ENCODE measurements around the gene AADACL4.

Gene AADACL4

GRCh38 chr1:12706061-12706460, 62.2 kb downstream of the AADACL4 start:
- no peak overlapping the region for H3K27ac ChIP-seq (ENCODE audit: insufficient read depth in 1 of 2, low read depth in 1 of 2, low read length in 2 of 2, poor library complexity in 1 of 2, severe bottlenecking in 2 of 2)
- H3K36me3 ChIP-seq (ENCODE audit: control insufficient read depth in 4 of 4, insufficient read depth in 4 of 4, low read length in 3 of 4) = no peaks in the 10 kb centered on the region
- no peak for DNase-seq
- H3K27me3 ChIP-seq (replicated peaks in 2 of 5; ENCODE audit: control insufficient read depth in 4 of 5, insufficient read depth in 5 of 5, low read length in 4 of 5) = peaks cover 0 to 3% (median 0%) of the 10 kb centered on the region in 5 experiments
- H3K4me1 ChIP-seq (ENCODE audit: control extremely low read depth in 1 of 4, control insufficient read depth in 4 of 4, insufficient read depth in 4 of 4, low read length in 3 of 4) = no peaks in the 10 kb centered on the region
- ChIA-PET POLR2A (no interaction called here), CTCF (no interaction called here)
- peaks cover 0 to 15% (median 11%) of the 10 kb centered on the region in 5 experiments for H3K9me3 ChIP-seq (ENCODE audit: control extremely low read depth in 1 of 5, control insufficient read depth in 4 of 5, insufficient read depth in 2 of 5, low read depth in 1 of 5, low read length in 4 of 5)
- 100% methylated on average over 2 of the region's 3 CpGs for WGBS (ENCODE audit: insufficient coverage)
- no peak overlapping the region for H3K4me3 ChIP-seq (ENCODE audit: control insufficient read depth in 1 of 7, extremely low read depth in 1 of 7, insufficient read depth in 4 of 7, low read depth in 2 of 7, low read length in 6 of 7)

- ChIA-PET POLR2A (no interaction called here), CTCF (no interaction called here)
- H3K9me3 ChIP-seq (ENCODE audit: control extremely low read depth in 1 of 5, control insufficient read depth in 4 of 5, insufficient read depth in 2 of 5, low read depth in 1 of 5, low read length in 4 of 5) = peaks cover 0 to 10% (median 6%) of the 10 kb centered on the region in 5 experiments
- H3K27ac ChIP-seq (ENCODE audit: insufficient read depth in 1 of 2, low read depth in 1 of 2, low read length in 2 of 2, poor library complexity in 1 of 2, severe bottlenecking in 2 of 2) = no peak overlapping the region
- no peaks in the 10 kb centered on the region for H3K36me3 ChIP-seq (ENCODE audit: control insufficient read depth in 4 of 4, insufficient read depth in 4 of 4, low read length in 3 of 4)
- H3K4me1 ChIP-seq (ENCODE audit: control extremely low read depth in 1 of 4, control insufficient read depth in 4 of 4, insufficient read depth in 4 of 4, low read length in 3 of 4) = no peaks in the 10 kb centered on the region
- 100% methylated on average over 1 of the region's 4 CpGs for WGBS (ENCODE audit: insufficient coverage)
- no peak for DNase-seq
- H3K4me3 ChIP-seq (ENCODE audit: control insufficient read depth in 1 of 7, extremely low read depth in 1 of 7, insufficient read depth in 4 of 7, low read depth in 2 of 7, low read length in 6 of 7) = no peak overlapping the region
- peaks cover 0 to 3% (median 0%) of the 10 kb centered on the region in 5 experiments for H3K27me3 ChIP-seq (replicated peaks in 2 of 5; ENCODE audit: control insufficient read depth in 4 of 5, insufficient read depth in 5 of 5, low read length in 4 of 5)
Measured at GRCh38 chr1:12708396-12709090, 64.7 kb downstream of the AADACL4 start.

- ChIA-PET CTCF (no interaction called here), POLR2A (no interaction called here)
- no peak for DNase-seq
- Histone ChIP-seq H3K27ac (ENCODE audit: insufficient read depth in 1 of 2, low read depth in 1 of 2, low read length in 2 of 2, poor library complexity in 1 of 2, severe bottlenecking in 2 of 2) (no peak overlapping the region), H3K27me3 (replicated peaks in 2 of 5; ENCODE audit: control insufficient read depth in 4 of 5, insufficient read depth in 5 of 5, low read length in 4 of 5) (peaks cover 0 to 3% (median 0%) of the 10 kb centered on the region in 5 experiments), H3K4me1 (ENCODE audit: control extremely low read depth in 1 of 4, control insufficient read depth in 4 of 4, insufficient read depth in 4 of 4, low read length in 3 of 4) (no peaks in the 10 kb centered on the region), H3K36me3 (ENCODE audit: control insufficient read depth in 4 of 4, insufficient read depth in 4 of 4, low read length in 3 of 4) (no peaks in the 10 kb centered on the region), H3K9me3 (ENCODE audit: control extremely low read depth in 1 of 5, control insufficient read depth in 4 of 5, insufficient read depth in 2 of 5, low read depth in 1 of 5, low read length in 4 of 5) (peaks cover 0 to 5% (median under 1%) of the 10 kb centered on the region in 5 experiments), H3K4me3 (ENCODE audit: control insufficient read depth in 1 of 7, extremely low read depth in 1 of 7, insufficient read depth in 4 of 7, low read depth in 2 of 7, low read length in 6 of 7) (no peak overlapping the region)
- 71% methylated on average over 1 of the region's 1 CpG for WGBS (ENCODE audit: insufficient coverage)
Measured at GRCh38 chr1:12709091-12709491, 65.2 kb downstream of the AADACL4 start.

GRCh38 chr1:12709696-12710095, 65.8 kb downstream of the AADACL4 start:
- H3K27ac ChIP-seq (ENCODE audit: insufficient read depth in 1 of 2, low read depth in 1 of 2, low read length in 2 of 2, poor library complexity in 1 of 2, severe bottlenecking in 2 of 2) = no peak overlapping the region

GRCh38 chr1:12711536-12711935, 67.7 kb downstream of the AADACL4 start:
- H3K9me3 ChIP-seq (ENCODE audit: control extremely low read depth in 1 of 5, control insufficient read depth in 4 of 5, insufficient read depth in 2 of 5, low read depth in 1 of 5, low read length in 4 of 5) = no peaks in the 10 kb centered on the region
- CTCF ChIA-PET = interaction anchor here (1.1 kb wide), 1 partner anchor 11 kb away, joined by 3 read pairs; no protein-coding TSS in a partner anchor
- no peak overlapping the region for H3K27ac ChIP-seq (ENCODE audit: insufficient read depth in 1 of 2, low read depth in 1 of 2, low read length in 2 of 2, poor library complexity in 1 of 2, severe bottlenecking in 2 of 2)
- WGBS (ENCODE audit: insufficient coverage) = 86% methylated on average over 2 of the region's 3 CpGs
- POLR2A ChIA-PET = no interaction called here
- no peak overlapping the region for H3K4me3 ChIP-seq (ENCODE audit: control insufficient read depth in 1 of 7, extremely low read depth in 1 of 7, insufficient read depth in 4 of 7, low read depth in 2 of 7, low read length in 6 of 7)
- no peaks in the 10 kb centered on the region for H3K4me1 ChIP-seq (ENCODE audit: control extremely low read depth in 1 of 4, control insufficient read depth in 4 of 4, insufficient read depth in 4 of 4, low read length in 3 of 4)
- no peak for DNase-seq
- H3K36me3 ChIP-seq (ENCODE audit: control insufficient read depth in 4 of 4, insufficient read depth in 4 of 4, low read length in 3 of 4) = no peaks in the 10 kb centered on the region
- peaks cover 0 to 4% (median 0%) of the 10 kb centered on the region in 5 experiments for H3K27me3 ChIP-seq (replicated peaks in 2 of 5; ENCODE audit: control insufficient read depth in 4 of 5, insufficient read depth in 5 of 5, low read length in 4 of 5)

More at GRCh38 chr1:12709696-12710095, 65.8 kb downstream of the AADACL4 start:
- peaks cover 0 to 3% (median 1%) of the 10 kb centered on the region in 5 experiments for H3K27me3 ChIP-seq (replicated peaks in 2 of 5; ENCODE audit: control insufficient read depth in 4 of 5, insufficient read depth in 5 of 5, low read length in 4 of 5)
- H3K9me3 ChIP-seq (ENCODE audit: control extremely low read depth in 1 of 5, control insufficient read depth in 4 of 5, insufficient read depth in 2 of 5, low read depth in 1 of 5, low read length in 4 of 5) = peaks cover 0 to 1% (median 0%) of the 10 kb centered on the region in 5 experiments
- 94% methylated on average over 2 of the region's 3 CpGs for WGBS (ENCODE audit: insufficient coverage)
- DNase-seq = no peak
- ChIA-PET POLR2A (no interaction called here), CTCF (no interaction called here)
- H3K36me3 ChIP-seq (ENCODE audit: control insufficient read depth in 4 of 4, insufficient read depth in 4 of 4, low read length in 3 of 4) = no peaks in the 10 kb centered on the region
- no peaks in the 10 kb centered on the region for H3K4me1 ChIP-seq (ENCODE audit: control extremely low read depth in 1 of 4, control insufficient read depth in 4 of 4, insufficient read depth in 4 of 4, low read length in 3 of 4)
- H3K4me3 ChIP-seq (ENCODE audit: control insufficient read depth in 1 of 7, extremely low read depth in 1 of 7, insufficient read depth in 4 of 7, low read depth in 2 of 7, low read length in 6 of 7) = no peak overlapping the region

- Histone ChIP-seq H3K27ac (ENCODE audit: insufficient read depth in 1 of 2, low read depth in 1 of 2, low read length in 2 of 2, poor library complexity in 1 of 2, severe bottlenecking in 2 of 2) (no peak overlapping the region), H3K9me3 (ENCODE audit: control extremely low read depth in 1 of 5, control insufficient read depth in 4 of 5, insufficient read depth in 2 of 5, low read depth in 1 of 5, low read length in 4 of 5) (no peaks in the 10 kb centered on the region), H3K36me3 (ENCODE audit: control insufficient read depth in 4 of 4, insufficient read depth in 4 of 4, low read length in 3 of 4) (no peaks in the 10 kb centered on the region), H3K4me1 (ENCODE audit: control extremely low read depth in 1 of 4, control insufficient read depth in 4 of 4, insufficient read depth in 4 of 4, low read length in 3 of 4) (no peaks in the 10 kb centered on the region), H3K4me3 (ENCODE audit: control insufficient read depth in 1 of 7, extremely low read depth in 1 of 7, insufficient read depth in 4 of 7, low read depth in 2 of 7, low read length in 6 of 7) (no peak overlapping the region), H3K27me3 (replicated peaks in 2 of 5; ENCODE audit: control insufficient read depth in 4 of 5, insufficient read depth in 5 of 5, low read length in 4 of 5) (peaks cover 0 to 4% (median 0%) of the 10 kb centered on the region in 5 experiments)
- ChIA-PET POLR2A (no interaction called here), CTCF (no interaction called here)
- DNase-seq = no peak
- 67% methylated on average over 1 of the region's 1 CpG for WGBS (ENCODE audit: insufficient coverage)
Measured at GRCh38 chr1:12712076-12712475, 68.2 kb downstream of the AADACL4 start.

GRCh38 chr1:12712929-12713328, 69.0 kb downstream of the AADACL4 start:
- Histone ChIP-seq H3K9me3 (ENCODE audit: control extremely low read depth in 1 of 5, control insufficient read depth in 4 of 5, insufficient read depth in 2 of 5, low read depth in 1 of 5, low read length in 4 of 5) (no peaks in the 10 kb centered on the region), H3K4me1 (ENCODE audit: control extremely low read depth in 1 of 4, control insufficient read depth in 4 of 4, insufficient read depth in 4 of 4, low read length in 3 of 4) (no peaks in the 10 kb centered on the region), H3K36me3 (ENCODE audit: control insufficient read depth in 4 of 4, insufficient read depth in 4 of 4, low read length in 3 of 4) (no peaks in the 10 kb centered on the region), H3K27me3 (replicated peaks in 2 of 5; ENCODE audit: control insufficient read depth in 4 of 5, insufficient read depth in 5 of 5, low read length in 4 of 5) (peaks cover 0 to 4% (median 0%) of the 10 kb centered on the region in 5 experiments), H3K27ac (ENCODE audit: insufficient read depth in 1 of 2, low read depth in 1 of 2, low read length in 2 of 2, poor library complexity in 1 of 2, severe bottlenecking in 2 of 2) (no peak overlapping the region), H3K4me3 (ENCODE audit: control insufficient read depth in 1 of 7, extremely low read depth in 1 of 7, insufficient read depth in 4 of 7, low read depth in 2 of 7, low read length in 6 of 7) (no peak overlapping the region)
- 95% methylated on average over 7 of the region's 8 CpGs for WGBS (ENCODE audit: insufficient coverage)
- ChIA-PET CTCF (no interaction called here), POLR2A (no interaction called here)
- no peak for DNase-seq
